Testis (tissue), 2 donors: ENCODE results near the gene L3MBTL3.
"Not testable (repeated sequence)": the region's sequence is repeated elsewhere in the genome, so short reads cannot be mapped to it uniquely, and the experiment has no call there.

ENCODE experiments used
- CTCF ChIP-seq, 3 experiments: fragments of 450-650 bp in 2 of 3; fragments of 200-600 bp in 1 of 3; sonication (generic) in 1 of 3; IDR thresholded peaks; one replicate each; pipeline ENCODE4 v1.5.1; 2016 to 2019; ENCODE audit warnings: antibody characterized with exemption in 3 of 3, mild to moderate bottlenecking in 2 of 3, moderate library complexity in 1 of 3
- POLR2A ChIP-seq: fragments of 450-650 bp; IDR thresholded peaks from one replicate; pipeline ENCODE4 v1.6.1; 2017; ENCODE audit warnings: antibody characterized with exemption, mild to moderate bottlenecking, moderate library complexity

DNA sequence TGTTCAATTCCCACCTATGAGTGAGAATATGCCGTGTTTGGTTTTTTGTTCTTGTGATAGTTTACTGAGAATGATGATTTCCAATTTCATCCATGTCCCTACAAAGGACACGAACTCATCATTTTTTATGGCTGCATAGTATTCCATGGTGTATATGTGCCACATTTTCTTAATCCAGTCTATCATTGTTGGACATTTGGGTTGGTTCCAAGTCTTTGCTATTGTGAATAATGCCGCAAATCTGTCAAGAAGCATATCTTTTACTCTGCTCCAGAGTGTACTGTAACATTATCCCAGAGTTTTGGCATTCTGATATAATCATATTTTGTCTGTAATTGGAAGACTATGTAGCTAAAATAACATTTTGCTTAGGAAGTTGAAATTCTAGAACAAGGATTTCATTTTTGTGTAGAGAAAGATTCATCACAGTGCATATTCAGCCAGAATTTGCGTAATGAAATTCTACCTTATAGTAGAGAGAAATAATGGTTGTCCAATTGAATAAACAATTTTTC lies 98.9 kb downstream of the L3MBTL3 start:
- TF ChIP-seq CTCF (IDR thresholded peaks at IDR 0.05); POLR2A: not testable (repeated sequence)
